ENCODE results near the gene NFYC.

Gene NFYC

GRCh38 chr1:40703316-40703715 lies 11.8 kb downstream of the NFYC start:
- TF ChIP-seq CTCF (IDR thresholded peaks at IDR 0.05; ENCODE audit: control insufficient read depth, extremely low read depth, insufficient read depth) = no peak
- H3K4me3 ChIP-seq (ENCODE audit: low read depth, low read length) = no peak overlapping the region
- DNase-seq (ENCODE audit: low read depth) = no peak

GRCh38 chr1:40704817-40705733 lies 13.6 kb downstream of the NFYC start:
- no peak overlapping the region for H3K4me3 ChIP-seq (ENCODE audit: low read depth, low read length)
- DNase-seq (ENCODE audit: low read depth) = no peak
- TF ChIP-seq CTCF (IDR thresholded peaks at IDR 0.05; ENCODE audit: control insufficient read depth, extremely low read depth, insufficient read depth) = no peak

- DNase-seq (ENCODE audit: low read depth) = no peak
- no peak for TF ChIP-seq CTCF (IDR thresholded peaks at IDR 0.05; ENCODE audit: control insufficient read depth, extremely low read depth, insufficient read depth)
- H3K4me3 ChIP-seq (ENCODE audit: low read depth, low read length) = no peak overlapping the region
These were observed 15.1 kb downstream of the NFYC start for GRCh38 chr1:40706626-40707025.

- H3K4me3 ChIP-seq (ENCODE audit: low read depth, low read length) = no peak overlapping the region
These were observed 17.2 kb downstream of the NFYC start for GRCh38 chr1:40708750-40709099.

GRCh38 chr1:40709100-40709801 lies 17.7 kb downstream of the NFYC start:
- no peak for DNase-seq (ENCODE audit: low read depth)
- no peak overlapping the region for H3K4me3 ChIP-seq (ENCODE audit: low read depth, low read length)
- TF ChIP-seq CTCF (IDR thresholded peaks at IDR 0.05; ENCODE audit: control insufficient read depth, extremely low read depth, insufficient read depth) = no peak

More at GRCh38 chr1:40708750-40709099, 17.2 kb downstream of the NFYC start:
- no peak for DNase-seq (ENCODE audit: low read depth)
- TF ChIP-seq CTCF (IDR thresholded peaks at IDR 0.05; ENCODE audit: control insufficient read depth, extremely low read depth, insufficient read depth) = no peak

DNA sequence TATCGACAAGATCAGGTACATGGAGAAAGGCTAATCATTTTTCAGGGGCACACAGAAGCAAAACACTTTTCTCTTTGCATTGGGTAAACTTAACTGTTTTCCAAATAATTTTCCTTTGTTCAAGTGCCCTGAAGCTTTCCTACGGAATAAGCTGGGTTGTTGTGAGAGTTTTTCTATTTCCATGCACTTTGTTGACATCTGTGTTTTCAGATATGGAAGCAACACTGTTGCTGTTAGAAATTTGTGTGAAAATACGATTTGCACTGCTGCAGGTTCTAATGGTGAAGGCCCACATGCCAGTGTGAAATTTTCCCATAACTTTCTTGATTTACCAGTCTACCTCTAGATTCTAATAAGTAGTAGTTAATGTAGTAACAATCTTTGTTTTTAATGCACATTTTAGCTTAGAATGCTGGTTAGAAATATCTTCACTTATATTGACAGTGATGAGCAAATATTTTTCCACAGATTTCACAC lies 18.3 kb downstream of the NFYC start:
- TF ChIP-seq CTCF (IDR thresholded peaks at IDR 0.05; ENCODE audit: control insufficient read depth, extremely low read depth, insufficient read depth) = no peak
- DNase-seq (ENCODE audit: low read depth) = no peak
- H3K4me3 ChIP-seq (ENCODE audit: low read depth, low read length) = no peak overlapping the region

Measured in LNCaP clone FGC (cell line).